NCI-H1694 (cell line): ENCODE data around the gene ACSF3.

ENCODE experiments used
- DNase-seq: peaks from one replicate; lab custom pipeline; 2025; lab: John Stamatoyannopoulos, UW

The ACSF3 gene

GRCh38 chr16:89095491-89095951, 1.9 kb downstream of the ACSF3 start:
- no peak for DNase-seq

DNA sequence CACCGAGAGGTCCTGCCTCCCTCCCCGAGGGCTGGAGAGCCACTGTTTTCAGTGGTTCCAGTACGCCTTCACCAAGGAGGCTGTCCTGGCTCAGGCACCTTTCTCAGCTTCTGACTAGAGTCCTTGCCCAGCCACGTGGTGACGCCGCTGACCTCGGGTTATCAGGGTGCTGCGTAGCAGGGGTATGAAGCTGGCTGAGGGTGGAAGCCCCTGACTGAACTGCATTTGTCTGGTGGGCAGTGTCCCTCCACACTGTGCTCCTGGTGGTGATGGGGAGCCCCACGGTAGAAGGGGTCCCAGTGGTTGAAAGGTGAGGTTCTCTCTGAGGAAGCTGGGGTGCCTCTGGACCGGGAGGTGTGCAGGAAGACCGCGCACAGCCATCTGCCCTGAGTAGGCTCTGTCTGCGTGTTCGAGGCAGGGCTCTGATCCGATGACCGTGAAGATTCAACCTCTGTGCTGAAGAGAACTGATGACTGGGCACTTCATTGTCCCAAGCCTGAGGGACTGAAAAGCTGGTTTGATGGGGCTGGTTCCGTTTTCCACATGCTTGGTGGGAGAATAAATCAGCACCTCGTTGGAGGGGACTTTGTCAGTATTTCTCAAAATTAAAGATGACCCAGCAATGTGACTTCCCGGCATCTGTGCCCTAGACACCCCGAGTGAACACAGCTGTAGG, 2.5 kb downstream of the ACSF3 start:
- DNase-seq, result no peak

DNA sequence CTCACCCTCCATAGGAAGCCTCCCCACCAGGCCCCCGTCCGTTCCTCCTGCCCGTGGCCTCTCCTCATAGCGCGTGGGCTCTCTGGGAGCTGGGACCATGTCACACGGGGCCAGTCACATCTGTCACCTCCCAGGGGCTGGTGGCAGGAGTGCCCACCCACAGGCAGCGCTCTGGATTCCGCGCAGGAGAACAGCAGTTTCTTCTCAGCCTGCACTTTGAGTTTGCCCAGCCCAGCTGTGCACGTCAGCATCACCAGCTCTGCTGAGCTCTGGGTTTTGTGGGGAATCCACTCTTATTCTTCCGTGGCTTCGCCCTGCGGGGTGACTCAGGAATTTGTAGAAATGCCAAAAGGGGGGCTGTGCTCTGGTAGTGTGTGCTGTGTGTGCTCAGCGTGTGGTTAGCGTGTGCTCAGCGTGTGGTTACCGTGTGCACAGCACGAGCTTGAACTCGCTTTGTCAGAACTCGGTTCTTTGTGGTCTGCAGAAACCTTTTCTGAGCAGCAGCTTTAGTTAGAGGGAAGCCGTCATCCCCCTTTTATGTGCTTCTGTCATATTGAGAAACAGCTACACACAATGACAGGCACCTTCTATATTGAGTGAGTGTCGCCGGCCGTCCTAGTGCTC, 3.2 kb downstream of the ACSF3 start:
- no peak for DNase-seq

GRCh38 chr16:89097392-89097772, 3.7 kb downstream of the ACSF3 start:
- no peak for DNase-seq

- no peak for DNase-seq
Observed at GRCh38 chr16:89098767-89099430, 5.2 kb downstream of the ACSF3 start.

DNA sequence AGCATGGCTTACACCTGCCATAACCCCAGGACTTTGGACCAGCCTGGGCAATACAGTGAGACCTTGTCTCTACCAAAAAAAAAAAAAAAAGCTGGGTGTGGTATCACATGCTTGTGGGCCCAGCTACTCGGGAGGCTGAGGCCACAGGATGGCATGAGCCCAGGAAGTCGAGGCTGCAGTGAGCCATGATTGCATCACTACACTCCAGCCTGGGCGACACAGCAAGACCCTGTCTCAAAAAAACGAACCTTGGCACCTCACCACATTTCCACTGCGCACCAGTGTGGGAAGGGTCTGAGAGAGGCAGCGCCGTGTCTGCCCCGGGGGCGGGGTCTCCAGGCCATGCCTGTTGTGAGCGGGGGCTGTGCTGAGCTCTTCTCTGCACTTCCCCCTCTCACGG, 6.3 kb downstream of the ACSF3 start:
- DNase-seq, result no peak

- DNase-seq, result no peak
Observed at GRCh38 chr16:89100601-89101302, 7.1 kb downstream of the ACSF3 start.

DNA sequence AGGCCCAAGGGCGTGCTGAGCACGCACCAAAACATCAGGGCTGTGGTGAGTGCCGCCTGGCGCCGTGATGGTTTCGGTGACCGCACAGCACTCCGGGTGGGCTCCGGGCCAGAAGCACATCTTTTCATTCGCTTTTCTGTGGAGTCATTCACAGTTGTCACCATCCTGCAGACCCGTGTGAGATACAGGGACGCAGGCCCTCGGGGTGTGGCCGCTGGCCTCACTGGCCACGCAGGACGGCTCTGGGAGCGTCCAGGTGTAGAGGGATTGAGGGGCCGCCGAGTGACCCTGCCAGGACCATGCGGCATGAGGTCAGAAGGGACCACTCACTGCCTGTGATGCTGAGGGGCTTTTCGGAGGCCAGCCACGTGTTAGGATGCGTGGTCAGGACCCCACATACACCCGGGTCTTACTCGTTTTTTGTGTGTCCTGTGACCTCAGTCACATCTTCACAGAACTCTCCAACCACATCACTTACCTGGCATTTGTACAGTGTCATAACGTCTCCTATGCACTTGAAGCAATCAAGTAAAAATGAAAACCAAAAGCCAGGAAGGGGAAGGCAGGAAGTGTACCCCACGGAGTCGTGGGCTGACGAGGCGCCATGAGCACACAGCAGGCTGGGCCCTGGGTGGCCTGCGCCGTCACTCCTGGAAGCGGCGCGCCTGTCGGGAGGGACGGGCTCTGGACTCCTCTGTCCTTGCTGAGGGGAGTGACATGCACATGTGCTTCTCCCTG, 7.8 kb downstream of the ACSF3 start:
- no peak for DNase-seq

- no peak for DNase-seq
Observed at GRCh38 chr16:89102041-89102471, 8.4 kb downstream of the ACSF3 start.

GRCh38 chr16:89102481-89103073, 8.9 kb downstream of the ACSF3 start:
- no peak for DNase-seq

- DNase-seq, result no peak
Observed at GRCh38 chr16:89103156-89103555, 9.5 kb downstream of the ACSF3 start.

DNA sequence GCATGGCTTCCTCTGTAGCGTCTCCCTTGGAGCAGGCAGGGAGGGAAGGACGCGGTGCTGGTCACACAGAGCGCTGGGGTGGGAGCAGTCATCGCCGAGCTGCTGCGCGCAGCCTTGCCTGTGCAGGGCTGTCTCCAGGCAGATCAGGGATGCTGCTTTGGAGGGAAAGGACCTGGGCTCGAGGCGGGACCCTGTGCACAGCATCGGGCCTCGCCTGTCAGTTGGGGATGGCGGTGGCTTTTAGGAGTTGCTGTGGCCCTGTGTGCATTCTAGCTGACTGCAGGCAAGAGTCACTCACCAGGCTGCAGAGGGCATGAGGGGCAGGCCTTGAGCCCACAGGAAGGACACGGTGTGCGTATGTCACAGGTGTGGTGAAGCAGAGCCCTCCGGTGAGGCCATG, 10.1 kb downstream of the ACSF3 start:
- no peak for DNase-seq

DNA sequence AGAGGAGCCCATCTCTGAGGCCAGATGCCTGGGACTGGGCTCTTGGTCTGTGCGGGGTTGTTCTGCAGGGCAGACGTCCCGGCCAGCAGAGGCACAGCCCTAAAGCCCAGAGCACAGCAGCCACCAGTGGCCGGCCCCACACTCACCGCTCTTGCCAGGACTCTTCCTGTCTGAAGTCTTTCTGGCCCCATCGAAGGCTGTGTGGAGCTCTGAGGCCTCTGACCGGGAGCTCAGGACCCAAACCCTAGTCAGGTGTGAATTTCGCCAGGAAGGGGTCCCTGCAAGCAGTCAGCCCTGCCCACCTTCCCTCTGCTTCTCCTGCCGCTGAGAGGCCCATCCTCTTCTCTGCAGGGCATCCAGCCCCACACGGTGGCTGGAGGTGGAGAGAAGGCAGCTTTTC, 10.7 kb downstream of the ACSF3 start:
- DNase-seq, result no peak

DNA sequence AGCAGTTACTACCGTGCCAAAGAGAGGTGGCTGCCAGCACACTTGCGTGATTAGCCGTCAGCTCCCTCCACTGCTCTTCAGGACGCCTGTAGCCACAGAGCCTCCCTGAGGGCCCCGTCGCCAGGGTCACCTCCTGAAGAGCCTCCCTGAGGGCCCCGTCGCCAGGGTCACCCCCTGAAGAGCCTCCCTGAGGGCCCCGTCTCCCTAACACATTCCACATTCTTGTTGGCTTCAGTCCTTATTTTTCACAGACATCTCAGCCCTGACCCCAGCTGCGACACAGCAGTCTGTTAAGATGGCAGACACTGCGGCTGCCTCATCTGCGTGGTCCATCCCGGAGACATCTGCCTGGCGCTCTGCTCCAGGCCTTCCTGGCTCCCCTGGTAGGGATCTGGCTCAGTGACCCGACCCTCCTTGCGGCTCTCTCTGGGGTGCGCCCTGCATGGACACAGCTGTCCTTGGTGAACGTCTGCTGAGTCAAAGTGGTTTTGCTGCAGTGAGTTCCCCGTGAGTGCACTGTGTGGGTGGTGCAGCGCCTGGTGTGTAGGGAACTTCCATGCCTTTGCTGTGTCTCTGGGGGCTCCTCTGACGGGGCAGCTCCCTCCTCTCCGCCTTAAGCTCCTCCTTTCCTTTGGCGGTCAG, 11.4 kb downstream of the ACSF3 start:
- DNase-seq, result no peak

DNA sequence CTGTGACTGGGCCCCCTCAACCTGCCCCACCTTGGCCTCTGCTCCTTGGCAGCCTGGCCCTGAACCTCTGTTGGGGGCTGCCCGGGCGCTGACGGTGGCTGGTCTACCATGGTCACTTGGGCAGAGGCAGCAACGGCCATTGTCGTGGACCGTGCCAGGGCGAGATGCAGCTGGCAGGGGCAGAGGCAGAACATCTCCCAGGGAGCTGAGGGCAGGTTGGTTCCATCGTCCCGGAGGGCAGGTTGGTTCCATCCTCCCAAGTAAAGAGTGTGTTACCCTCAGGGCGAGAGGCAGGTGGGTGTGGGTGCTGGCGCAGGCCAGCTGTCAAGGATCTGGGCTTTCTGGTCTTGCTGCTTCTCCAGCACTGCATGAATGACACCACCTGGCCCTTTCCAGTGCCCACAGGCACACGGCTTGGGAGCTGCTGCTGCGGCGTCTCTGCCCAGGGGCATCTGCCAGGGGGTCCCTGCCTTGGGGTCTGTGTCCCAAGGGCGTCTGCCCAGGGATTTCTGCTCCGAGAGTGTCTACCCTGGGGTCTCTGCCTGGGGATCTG, 12.0 kb downstream of the ACSF3 start:
- no peak for DNase-seq

DNA sequence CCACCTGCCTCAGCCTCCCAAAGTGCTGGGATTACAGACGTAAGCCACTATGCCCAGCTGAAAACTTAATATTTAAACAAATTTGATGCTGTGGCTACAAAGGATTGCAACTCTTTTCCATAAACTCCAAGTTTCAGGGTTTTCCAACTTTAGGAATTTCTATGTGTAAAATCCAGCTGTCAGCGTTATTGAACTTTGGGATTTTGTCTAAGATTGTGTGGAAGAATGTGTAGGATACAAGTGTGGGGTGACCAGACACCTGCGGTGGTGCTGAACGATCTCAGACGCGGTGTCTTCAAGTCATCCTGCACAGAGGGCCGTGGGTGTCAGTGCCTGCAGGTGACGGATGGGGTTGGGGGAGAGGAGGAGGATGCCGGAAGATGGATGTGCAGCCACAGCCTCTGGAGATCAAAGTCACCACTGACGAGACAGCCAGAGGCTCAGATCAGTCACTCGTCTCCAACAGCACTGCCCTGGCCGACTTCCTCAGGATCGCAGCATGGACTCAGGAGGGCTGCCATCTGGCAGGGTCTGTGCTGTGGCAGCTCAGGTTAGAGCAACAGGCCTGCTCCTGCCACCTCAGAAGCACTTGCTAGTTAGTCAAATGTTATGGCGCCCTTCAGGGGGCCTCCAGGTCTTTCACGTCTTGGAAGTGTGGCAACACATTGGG, 13.0 kb downstream of the ACSF3 start:
- DNase-seq, result no peak

GRCh38 chr16:89107203-89107582, 13.5 kb downstream of the ACSF3 start:
- no peak for DNase-seq

DNA sequence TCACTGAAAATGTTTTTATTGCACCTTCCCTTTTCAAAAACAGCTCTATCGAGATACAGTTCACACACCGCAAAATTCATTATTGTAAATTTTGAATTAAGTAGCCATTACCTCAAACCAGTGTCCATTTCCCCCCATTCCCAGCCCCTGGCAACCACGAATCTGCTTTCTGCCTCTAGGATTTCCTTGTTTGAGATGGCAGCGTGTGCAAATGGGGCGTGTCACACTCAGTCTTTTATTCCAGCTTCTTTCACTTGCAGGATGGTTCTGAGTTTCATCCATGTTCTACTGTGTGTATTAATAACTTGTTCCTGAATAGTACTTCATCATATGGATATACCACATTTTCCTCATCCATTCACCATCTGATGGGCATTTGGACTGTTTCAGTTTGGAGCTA, 14.8 kb downstream of the ACSF3 start:
- DNase-seq, result no peak

DNA sequence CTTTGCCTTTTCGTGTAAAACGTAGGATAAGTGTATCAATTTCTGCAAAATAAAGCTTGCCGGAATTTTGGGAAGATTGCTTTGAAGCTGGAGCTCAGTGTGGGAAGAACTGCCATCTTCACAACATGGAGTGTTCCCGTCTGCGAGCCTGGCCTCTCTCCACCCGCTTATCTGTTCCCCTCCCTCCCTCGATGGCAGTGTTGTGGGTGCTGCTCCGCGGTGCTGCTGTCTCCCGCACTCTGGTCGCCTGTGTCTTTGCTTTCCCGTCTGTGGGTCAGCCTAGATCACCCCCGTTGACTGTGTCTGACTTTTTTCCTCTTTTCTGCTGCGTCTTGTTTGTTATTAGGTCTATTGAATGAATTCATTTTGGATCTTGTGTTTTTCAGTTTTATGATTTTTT, 17.0 kb downstream of the ACSF3 start:
- no peak for DNase-seq

DNA sequence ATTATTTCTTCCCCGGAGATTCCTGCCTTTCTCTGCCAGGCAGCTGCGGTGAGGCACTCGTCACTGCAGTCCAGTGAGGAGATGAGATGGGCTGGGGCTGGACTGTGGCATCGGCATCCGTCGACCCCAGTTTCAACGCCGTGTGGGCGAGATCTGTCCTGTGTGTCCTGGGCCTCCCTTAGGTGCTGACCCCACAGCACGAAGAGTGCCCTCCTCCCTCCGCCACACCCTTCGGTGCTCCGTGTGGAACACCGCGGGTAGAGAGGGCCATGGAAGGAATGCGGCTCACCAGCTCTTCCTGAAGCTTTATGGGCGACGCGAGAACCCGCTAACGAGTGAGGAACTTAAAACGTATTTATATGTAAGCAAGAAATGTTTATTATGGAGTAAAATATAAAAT, 17.6 kb downstream of the ACSF3 start:
- DNase-seq, result no peak
